ENCODE measurements around the gene ZG16. TPM values are rescaled to one million over a fixed set of nuclear protein-coding genes. Genes with fewer than 3 reads are reported as not detected.
A peak's percentile ranks its signal among the peaks of the same experiment; 100 is the strongest.

ZG16 gene
- polyA plus RNA-seq, 3 donors: not detected

- Histone ChIP-seq H2AFZ (ENCODE audit: insufficient read depth, low read depth, low read length, poor library complexity, severe bottlenecking) (no peak overlapping the region), H3K27me3 (ENCODE audit: control insufficient read depth in 2 of 2, insufficient read depth in 2 of 2, low read length in 2 of 2) (no peaks in the 10 kb centered on the region), H4K20me1 (ENCODE audit: insufficient read depth, low read length) (peaks cover under 1% of the 10 kb centered on the region), H3K36me3 (replicated peaks in 1 of 2; ENCODE audit: control insufficient read depth in 1 of 2, insufficient read depth in 2 of 2, low read length in 2 of 2) (no peaks in the 10 kb centered on the region), H3K9ac (ENCODE audit: insufficient read depth, low read length, poor library complexity, severe bottlenecking) (no peak overlapping the region), H3K27ac (ENCODE audit: low read depth in 1 of 2, low read length in 2 of 2) (peak overlapping the region in 1 of 2 donors; percentile 37), H3K4me2 (replicated peaks; ENCODE audit: extremely low read depth, low read length, poor library complexity, severe bottlenecking) (no peak overlapping the region), H3K9me3 (replicated peaks in 1 of 2; ENCODE audit: control insufficient read depth in 1 of 2, insufficient read depth in 1 of 2, low read length in 2 of 2) (no peaks in the 10 kb centered on the region), H3K79me2 (ENCODE audit: insufficient read depth, low read length) (no peaks in the 10 kb centered on the region), H3K4me3 (replicated peaks in 1 of 3; ENCODE audit: low read depth in 2 of 3, low read length in 3 of 3) (no peak overlapping the region), H3K4me1 (ENCODE audit: control insufficient read depth in 1 of 2, insufficient read depth in 2 of 2, low read length in 2 of 2) (peaks cover 42 to 54% of the 10 kb centered on the region in 2 donors)
- WGBS (ENCODE audit: insufficient coverage): no CpG with 5 or more reads among the region's 1 CpG
- no peak for DNase-seq
- H3K9me3 Mint-ChIP-seq: peaks cover 0 to 3% (median 2%) of the 10 kb centered on the region in 7 donors
- H3K4me1 Mint-ChIP-seq: peaks cover 55% of the 10 kb centered on the region
- intact Hi-C loops (cut with micrococcal nuclease): no loop called here
- H3K36me3 Mint-ChIP-seq: peaks cover 2 to 9% of the 10 kb centered on the region in 2 donors
- peak overlapping the region in 4 of 7 donors; percentile 4 to 74 (median 46) for H3K27ac Mint-ChIP-seq
- peak overlapping the region in 1 of 2 donors; percentile 15 for H3K4me3 Mint-ChIP-seq
- H3K27me3 Mint-ChIP-seq (ENCODE audit: low read depth in 3 of 3): peaks cover 0 to 11% (median 0%) of the 10 kb centered on the region in 3 donors
- TF ChIP-seq, protein P1, sequence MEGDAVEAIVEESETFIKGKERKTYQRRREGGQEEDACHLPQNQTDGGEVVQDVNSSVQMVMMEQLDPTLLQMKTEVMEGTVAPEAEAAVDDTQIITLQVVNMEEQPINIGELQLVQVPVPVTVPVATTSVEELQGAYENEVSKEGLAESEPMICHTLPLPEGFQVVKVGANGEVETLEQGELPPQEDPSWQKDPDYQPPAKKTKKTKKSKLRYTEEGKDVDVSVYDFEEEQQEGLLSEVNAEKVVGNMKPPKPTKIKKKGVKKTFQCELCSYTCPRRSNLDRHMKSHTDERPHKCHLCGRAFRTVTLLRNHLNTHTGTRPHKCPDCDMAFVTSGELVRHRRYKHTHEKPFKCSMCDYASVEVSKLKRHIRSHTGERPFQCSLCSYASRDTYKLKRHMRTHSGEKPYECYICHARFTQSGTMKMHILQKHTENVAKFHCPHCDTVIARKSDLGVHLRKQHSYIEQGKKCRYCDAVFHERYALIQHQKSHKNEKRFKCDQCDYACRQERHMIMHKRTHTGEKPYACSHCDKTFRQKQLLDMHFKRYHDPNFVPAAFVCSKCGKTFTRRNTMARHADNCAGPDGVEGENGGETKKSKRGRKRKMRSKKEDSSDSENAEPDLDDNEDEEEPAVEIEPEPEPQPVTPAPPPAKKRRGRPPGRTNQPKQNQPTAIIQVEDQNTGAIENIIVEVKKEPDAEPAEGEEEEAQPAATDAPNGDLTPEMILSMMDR (IDR thresholded peaks at IDR 0.05): no peak
Measured at GRCh38 chr16:29734786-29735185, 43.3 kb upstream of the ZG16 start.

DNA sequence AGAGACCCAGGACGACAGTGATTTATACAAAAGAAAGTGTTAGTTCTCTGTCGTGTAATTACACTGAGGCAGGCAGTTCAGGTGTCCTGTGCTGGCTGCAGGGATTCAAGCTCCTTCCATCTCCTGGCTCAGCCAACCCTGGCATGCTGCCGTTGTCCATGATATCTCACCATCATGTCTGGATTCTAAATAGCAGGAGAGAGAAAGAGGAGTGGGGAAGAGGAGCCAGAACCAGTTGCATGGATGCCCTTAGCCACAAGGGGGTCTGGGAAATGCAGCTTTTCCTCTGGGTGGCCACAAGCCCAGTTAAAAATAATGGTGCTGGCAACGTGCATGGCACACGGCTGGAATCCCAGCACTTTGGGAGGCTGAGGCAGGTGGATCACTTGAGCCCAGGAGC is 41.9 kb upstream of the ZG16 start:
- H3K36me3 ChIP-seq (replicated peaks in 1 of 2; ENCODE audit: control insufficient read depth in 1 of 2, insufficient read depth in 2 of 2, low read length in 2 of 2): no peaks in the 10 kb centered on the region
- H3K27ac ChIP-seq (ENCODE audit: low read depth in 1 of 2, low read length in 2 of 2): peak overlapping the region; percentile 39 to 79
- Mint-ChIP-seq H3K4me3 (peak overlapping the region in 1 of 2 donors; percentile 21), H3K36me3 (peaks cover 4 to 12% of the 10 kb centered on the region in 2 donors), H3K27ac (peak overlapping the region; percentile 79 to 91 (median 90)), H3K9me3 (peaks cover 0 to 3% (median 2%) of the 10 kb centered on the region in 7 donors), H3K27me3 (ENCODE audit: low read depth in 3 of 3) (peaks cover 0 to 13% (median 2%) of the 10 kb centered on the region in 3 donors), H3K4me1 (peaks cover 65% of the 10 kb centered on the region)
- DNase-seq: no peak
- H3K4me1 ChIP-seq (ENCODE audit: control insufficient read depth in 1 of 2, insufficient read depth in 2 of 2, low read length in 2 of 2): peaks cover 46 to 67% of the 10 kb centered on the region in 2 donors
- no peaks in the 10 kb centered on the region for H3K9me3 ChIP-seq (replicated peaks in 1 of 2; ENCODE audit: control insufficient read depth in 1 of 2, insufficient read depth in 1 of 2, low read length in 2 of 2)
- WGBS (ENCODE audit: insufficient coverage): 57% methylated on average over 3 of the region's 5 CpGs
- no peak overlapping the region for H3K4me3 ChIP-seq (replicated peaks in 1 of 3; ENCODE audit: low read depth in 2 of 3, low read length in 3 of 3)
- TF ChIP-seq, protein P1 (IDR thresholded peaks at IDR 0.05): no peak
- no peak overlapping the region for H2AFZ ChIP-seq (ENCODE audit: insufficient read depth, low read depth, low read length, poor library complexity, severe bottlenecking)
- H4K20me1 ChIP-seq (ENCODE audit: insufficient read depth, low read length): peaks cover 9% of the 10 kb centered on the region
- intact Hi-C loops (cut with micrococcal nuclease): no loop called here
- no peak overlapping the region for H3K9ac ChIP-seq (ENCODE audit: insufficient read depth, low read length, poor library complexity, severe bottlenecking)
- H3K27me3 ChIP-seq (ENCODE audit: control insufficient read depth in 2 of 2, insufficient read depth in 2 of 2, low read length in 2 of 2): no peaks in the 10 kb centered on the region
- no peaks in the 10 kb centered on the region for H3K79me2 ChIP-seq (ENCODE audit: insufficient read depth, low read length)
- peak overlapping the region; percentile 19 for H3K4me2 ChIP-seq (replicated peaks; ENCODE audit: extremely low read depth, low read length, poor library complexity, severe bottlenecking)

Data from CD14-positive monocyte (primary cell).